ENCODE results near the gene ALDH4A1.

The ALDH4A1 gene

GRCh38 chr1:18922848-18923755, 20.7 kb upstream of the ALDH4A1 start:
- DNase-seq (ENCODE audit: low spot score) = no peak

GRCh38 chr1:18922319-18922726, 20.0 kb upstream of the ALDH4A1 start:
- DNase-seq (ENCODE audit: low spot score) = peak; percentile 91

- DNase-seq (ENCODE audit: low spot score) = no peak
These were observed 19.3 kb upstream of the ALDH4A1 start for GRCh38 chr1:18921516-18922251.

GRCh38 chr1:18920931-18921330, 18.6 kb upstream of the ALDH4A1 start:
- no peak for DNase-seq (ENCODE audit: low spot score)

GRCh38 chr1:18919956-18920355, 17.6 kb upstream of the ALDH4A1 start:
- no peak for DNase-seq (ENCODE audit: low spot score)

- DNase-seq (ENCODE audit: low spot score) = no peak
These were observed 17.0 kb upstream of the ALDH4A1 start for GRCh38 chr1:18919197-18919905.

- DNase-seq (ENCODE audit: low spot score) = no peak
These were observed 16.1 kb upstream of the ALDH4A1 start for GRCh38 chr1:18918417-18918816.

- DNase-seq (ENCODE audit: low spot score) = no peak
These were observed 14.9 kb upstream of the ALDH4A1 start for GRCh38 chr1:18917071-18917799.

GRCh38 chr1:18915341-18915740, 13.0 kb upstream of the ALDH4A1 start:
- no peak for DNase-seq (ENCODE audit: low spot score)

- peak; percentile 95 for DNase-seq (ENCODE audit: low spot score)
These were observed 10.9 kb upstream of the ALDH4A1 start for GRCh38 chr1:18913065-18913835.

- DNase-seq (ENCODE audit: low spot score) = no peak
These were observed 10.2 kb upstream of the ALDH4A1 start for GRCh38 chr1:18912550-18912949.

- no peak for DNase-seq (ENCODE audit: low spot score)
These were observed 6.8 kb upstream of the ALDH4A1 start for GRCh38 chr1:18908911-18909771.

- DNase-seq (ENCODE audit: low spot score) = no peak
These were observed 5.8 kb upstream of the ALDH4A1 start for GRCh38 chr1:18907917-18908845.

GRCh38 chr1:18907021-18907916, 4.9 kb upstream of the ALDH4A1 start:
- peak; percentile 62 for DNase-seq (ENCODE audit: low spot score)

- no peak for DNase-seq (ENCODE audit: low spot score)
These were observed 969 bp upstream of the ALDH4A1 start for GRCh38 chr1:18903291-18903756.

- DNase-seq (ENCODE audit: low spot score) = peak; percentile 41
These were observed 318 bp downstream of the ALDH4A1 start for GRCh38 chr1:18901952-18902522.

Measured in AG08395 (cell line).